ENCODE results near the gene PTDSS2.
"Not testable (repeated sequence)": the region's sequence is repeated elsewhere in the genome, so short reads cannot be mapped to it uniquely, and the experiment has no call there.

PTDSS2 gene

DNA sequence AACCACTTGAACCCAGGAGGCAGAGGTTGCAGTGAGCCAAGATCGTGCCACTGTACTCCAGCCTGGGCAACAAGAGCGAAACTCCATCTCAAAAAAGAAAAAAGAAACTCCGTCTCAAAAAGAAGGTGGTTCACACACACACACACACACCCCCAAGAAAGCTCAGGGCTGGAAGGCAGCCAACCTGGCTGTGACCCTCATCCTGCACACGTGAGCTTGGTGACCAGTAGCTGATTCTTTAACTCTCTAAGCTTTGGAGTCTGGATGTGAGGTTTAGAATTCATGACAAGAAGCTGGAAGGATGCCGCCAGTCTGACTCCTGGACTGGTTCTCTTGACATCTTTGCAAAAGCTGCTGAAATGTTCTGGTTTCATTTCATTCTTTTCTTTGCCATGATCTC lies 58.9 kb downstream of the PTDSS2 start:
- DNase-seq: no peak

DNA sequence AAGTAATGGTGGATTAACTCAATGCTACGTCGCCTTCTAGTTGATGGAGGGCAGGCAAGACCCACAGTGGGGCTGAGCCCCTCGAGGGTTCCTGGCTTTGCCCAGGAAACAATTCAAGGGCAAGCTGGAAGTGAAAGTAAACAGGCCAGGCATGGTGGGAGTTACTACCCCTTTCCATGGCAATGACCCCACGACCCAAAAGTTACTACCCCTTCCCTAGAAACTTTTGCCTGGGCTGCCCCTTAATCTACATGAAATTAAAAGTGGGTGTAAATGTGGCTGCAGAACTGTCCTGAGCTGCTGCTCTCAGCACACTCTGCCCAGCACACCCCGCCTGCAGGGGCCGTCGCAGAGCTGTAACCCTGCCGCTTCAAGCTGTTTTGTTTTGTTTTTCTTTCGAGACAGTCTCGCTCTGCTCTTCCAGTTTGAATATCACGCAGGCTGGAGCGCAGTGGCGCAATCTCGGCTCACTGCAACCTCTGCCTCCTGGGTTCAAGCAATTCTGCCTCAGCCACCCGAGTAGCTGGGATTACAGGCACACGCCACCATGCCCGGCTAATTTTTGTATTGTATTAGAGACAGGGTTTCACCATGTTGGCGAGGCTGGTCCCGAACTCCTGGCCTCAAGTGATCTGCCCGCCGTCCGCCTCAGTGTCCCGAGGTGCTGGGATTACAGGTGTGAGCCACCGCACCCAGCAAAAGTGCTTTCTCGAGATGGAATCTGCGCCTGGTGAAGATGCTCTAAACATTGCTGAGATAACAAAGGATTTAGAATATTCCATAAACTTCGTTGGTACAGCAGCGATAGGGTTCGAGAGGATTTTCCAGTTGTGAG lies 62.9 kb downstream of the PTDSS2 start:
- no peak for DNase-seq

DNA sequence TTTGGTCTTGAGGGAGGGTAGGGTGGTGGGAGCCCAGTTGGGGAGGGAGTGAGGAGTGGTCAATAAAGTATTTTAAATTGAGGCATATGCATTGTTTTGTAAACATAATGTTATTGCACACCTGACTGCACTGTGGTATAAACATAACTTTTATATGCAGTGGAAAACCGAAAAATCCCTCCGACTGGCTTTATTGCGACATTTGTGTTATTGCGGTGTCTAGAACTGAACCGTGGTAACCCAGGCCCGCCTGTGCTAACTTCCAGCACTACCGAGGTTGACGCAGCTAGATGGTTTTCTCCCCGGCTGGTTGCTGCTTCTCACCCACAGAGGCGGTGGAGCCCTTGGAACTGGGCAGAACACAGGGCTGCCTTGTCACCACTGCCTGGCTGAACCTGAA lies 64.5 kb downstream of the PTDSS2 start:
- DNase-seq: no peak

DNA sequence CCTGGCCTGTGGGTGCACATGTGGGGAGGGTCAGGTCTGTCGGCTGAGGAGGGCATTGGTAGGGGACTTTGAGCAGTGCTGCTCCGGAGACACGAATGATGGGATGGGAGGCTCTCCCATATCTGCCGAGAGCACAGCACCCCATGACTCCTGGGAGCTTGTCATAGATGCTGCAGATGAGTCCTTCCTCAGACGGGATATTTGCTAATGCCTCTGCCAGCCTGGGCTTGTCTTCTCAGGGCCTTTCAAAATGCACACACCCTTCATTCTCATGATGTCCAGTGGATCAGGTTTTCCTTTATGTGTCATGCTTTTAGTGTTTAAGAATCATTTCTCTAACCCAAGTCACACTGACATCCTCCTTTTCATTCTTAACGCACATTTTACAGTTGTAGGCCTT lies 65.1 kb downstream of the PTDSS2 start:
- no peak for DNase-seq

DNA sequence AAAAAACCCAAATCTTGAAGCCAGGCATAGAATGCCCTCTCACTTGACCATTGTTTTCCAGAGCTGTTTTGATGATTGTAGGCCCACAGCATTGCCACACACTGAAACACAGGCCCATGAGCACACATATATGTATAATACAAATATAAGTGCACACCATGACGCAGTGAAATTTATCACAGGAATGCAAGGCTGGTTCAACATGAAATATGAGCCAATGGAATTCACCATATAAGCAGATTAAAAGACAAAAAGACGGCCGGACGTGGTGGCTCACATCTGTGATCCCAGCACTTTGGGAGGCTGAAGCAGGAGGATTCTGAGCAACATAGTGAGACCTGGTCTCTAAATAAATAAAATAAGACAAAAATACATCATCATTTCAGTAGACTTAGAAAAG lies 66.3 kb downstream of the PTDSS2 start:
- DNase-seq: no peak

DNA sequence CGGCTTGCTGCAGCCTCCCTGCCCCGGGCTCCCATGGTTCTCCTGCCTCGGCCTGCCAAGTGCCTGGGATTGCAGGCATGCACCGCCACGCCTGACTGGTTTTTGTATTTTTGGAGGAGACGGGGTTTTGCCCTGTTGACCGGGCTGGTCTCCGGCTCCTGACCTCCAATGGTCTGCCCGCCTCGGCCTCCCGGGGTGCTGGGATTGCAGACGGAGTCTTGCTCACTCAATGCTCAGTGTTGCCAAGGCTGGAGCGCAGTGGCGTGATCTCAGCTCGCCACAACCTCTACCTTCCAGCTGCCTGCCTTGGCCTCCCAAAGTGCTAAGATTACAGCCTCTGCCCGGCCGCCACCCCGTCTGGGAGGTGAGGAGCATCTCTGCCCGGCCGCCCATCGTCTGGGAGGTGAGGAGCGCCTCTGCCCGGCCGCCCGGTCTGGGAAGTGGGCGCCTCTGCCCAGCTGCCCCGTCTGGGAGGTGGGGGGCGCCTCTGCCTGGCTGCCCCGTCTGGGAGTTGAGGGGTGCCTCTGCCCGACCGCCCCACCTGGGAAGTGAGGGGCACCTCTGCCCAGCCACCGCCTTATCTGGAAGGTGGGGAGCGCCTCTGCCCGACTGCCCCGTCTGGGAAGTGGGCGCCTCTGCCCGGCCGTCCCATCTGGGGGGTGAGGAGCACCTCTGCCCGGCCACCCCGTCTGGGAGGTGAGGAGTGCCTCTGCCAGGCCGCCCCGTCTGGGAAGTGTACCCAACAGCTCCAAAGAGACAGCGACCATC lies 67.0 kb downstream of the PTDSS2 start:
- not testable (repeated sequence) for DNase-seq

DNA sequence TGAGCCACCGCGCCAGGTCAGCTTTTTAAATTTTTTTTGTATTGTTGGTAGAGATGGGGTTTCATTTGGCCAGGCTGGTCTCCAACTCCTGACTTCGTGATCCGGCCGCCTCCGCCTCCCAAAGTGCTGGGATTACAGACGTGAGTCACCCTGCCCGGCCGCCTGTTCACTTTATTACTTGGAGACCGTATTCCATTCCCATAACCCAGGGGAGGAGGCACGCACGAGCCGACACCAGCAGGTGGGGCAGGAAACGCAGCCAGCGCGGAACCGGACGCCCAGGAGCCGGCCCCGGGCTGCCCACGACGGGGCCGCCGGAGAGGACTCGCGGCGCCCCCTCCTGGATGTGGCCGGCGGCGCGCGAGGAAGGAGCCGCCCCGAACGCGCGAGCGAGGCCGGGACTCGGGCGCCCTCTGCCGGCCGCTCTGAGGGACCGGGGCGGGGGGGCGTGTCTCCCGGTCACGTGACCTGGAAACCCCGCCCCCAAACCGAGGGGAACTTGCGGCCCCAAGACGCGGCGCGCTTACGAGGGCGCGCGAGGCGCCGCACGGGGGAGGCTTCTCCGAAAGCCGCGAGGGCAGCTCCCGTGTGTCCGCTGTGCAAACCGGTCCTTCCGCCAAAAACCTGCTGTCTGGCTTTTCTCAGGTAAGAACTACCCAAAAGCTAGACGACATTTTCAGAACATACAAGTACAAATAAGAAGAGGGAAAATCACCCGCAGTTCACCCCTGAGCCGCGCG lies 68.6 kb downstream of the PTDSS2 start:
- DNase-seq: no peak

DNA sequence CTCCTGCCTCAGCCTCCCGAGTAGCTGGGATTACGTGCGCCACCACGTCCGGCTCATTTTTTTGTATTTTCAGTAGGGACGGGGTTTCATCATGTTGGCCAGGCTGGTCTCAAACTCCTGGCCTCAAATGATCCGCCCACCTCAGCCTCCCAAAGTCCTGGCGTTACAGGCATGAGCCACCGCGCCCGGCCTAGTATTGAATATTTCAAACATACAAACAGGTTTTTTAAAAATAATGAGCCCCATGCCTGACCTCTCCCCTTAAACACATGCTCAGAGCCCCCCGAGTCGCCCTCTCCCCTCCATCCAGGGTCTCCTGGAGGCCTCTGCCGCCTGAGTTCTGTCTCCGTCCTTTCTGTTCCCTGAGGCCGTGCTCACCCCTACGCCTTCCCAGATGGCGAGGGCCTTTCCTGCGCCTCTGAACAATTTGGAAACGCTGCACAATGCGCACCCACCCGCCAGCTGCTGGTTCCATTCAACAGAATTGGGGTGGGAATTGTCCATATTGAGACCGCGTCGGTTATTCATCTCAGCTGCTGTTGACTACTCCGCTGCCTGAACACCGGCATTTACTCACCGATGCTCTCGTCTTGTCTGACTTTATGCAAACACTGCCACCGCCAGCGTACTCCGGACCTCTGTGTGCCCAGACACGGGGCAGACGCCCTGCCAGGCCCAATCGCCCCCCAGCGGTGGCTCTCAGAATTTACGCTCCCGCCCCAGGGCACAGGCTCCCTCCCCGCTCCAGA lies 70.5 kb downstream of the PTDSS2 start:
- no peak for DNase-seq

DNA sequence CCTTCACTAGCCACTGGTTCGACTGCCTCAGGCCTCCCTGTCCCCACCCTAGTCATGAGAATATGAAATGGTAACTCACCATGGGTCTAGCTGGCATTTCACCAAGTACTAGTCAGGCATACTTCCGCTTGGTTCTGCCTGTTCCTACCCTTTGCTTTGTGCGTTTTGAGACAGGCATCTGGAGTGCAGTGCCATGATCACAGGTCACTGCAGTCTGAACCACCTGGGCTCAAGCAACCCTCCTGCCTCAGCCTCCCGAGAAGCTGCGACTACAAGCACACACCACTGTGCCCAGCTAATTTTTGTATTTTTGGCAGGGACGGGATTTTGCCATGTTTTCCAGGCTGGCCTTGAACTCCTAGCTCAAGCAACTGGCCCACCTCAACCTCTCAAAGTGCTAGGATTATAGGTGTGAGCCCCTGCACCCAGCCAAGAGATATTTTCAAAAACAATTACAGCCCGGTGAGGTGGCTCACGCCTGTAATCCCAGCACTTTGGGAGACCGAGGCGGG lies 71.2 kb downstream of the PTDSS2 start:
- DNase-seq: no peak

DNA sequence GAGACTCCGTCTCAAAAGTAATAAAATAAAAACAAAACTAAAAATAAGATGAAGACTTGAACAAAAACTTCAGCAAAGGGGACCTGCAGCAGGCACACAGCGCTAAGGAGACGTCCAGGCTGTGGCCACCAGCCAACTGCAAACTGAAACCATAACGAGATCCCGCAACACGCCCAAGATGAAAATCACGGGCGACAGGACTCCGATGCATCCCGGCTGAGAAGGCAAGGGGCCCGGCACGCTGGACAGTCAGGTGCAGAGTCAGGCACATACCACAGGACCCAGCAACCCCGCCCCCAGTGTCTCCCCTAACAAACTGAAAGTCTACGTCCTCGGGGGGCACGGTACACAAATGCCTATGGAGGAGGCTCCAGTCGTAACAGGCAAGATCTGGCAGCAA lies 76.1 kb downstream of the PTDSS2 start:
- no peak for DNase-seq

DNA sequence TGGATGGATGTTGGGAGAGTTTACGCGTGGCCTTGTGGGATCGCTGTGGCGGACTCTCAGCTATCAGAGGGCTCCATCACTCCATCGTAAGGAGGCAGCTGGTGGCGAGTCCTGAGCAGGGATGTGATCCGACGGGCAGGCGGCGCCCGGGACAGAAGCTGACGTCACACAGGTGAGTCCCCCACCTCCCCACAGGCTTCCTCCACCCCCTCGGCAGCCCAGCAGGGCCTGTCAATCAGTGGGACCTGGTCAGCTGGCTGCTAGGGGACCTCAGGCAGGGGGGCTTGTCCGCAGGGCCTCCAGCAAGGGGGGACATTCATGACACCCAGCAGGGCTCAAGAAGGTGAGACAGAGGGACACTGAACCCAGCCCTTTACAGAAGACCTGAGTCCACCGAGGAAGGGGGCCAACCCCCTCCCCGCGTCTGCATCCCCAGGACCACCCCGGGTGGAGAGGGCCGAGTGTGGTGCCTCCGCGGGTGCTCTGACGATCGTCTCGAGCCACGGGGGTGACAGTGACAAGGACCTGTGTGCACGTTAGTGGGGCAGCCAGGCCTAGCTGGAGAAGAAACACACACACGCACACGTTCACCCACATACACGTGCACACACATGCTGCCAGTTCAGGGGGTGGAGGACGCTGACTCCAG lies 78.2 kb downstream of the PTDSS2 start:
- DNase-seq: no peak

DNA sequence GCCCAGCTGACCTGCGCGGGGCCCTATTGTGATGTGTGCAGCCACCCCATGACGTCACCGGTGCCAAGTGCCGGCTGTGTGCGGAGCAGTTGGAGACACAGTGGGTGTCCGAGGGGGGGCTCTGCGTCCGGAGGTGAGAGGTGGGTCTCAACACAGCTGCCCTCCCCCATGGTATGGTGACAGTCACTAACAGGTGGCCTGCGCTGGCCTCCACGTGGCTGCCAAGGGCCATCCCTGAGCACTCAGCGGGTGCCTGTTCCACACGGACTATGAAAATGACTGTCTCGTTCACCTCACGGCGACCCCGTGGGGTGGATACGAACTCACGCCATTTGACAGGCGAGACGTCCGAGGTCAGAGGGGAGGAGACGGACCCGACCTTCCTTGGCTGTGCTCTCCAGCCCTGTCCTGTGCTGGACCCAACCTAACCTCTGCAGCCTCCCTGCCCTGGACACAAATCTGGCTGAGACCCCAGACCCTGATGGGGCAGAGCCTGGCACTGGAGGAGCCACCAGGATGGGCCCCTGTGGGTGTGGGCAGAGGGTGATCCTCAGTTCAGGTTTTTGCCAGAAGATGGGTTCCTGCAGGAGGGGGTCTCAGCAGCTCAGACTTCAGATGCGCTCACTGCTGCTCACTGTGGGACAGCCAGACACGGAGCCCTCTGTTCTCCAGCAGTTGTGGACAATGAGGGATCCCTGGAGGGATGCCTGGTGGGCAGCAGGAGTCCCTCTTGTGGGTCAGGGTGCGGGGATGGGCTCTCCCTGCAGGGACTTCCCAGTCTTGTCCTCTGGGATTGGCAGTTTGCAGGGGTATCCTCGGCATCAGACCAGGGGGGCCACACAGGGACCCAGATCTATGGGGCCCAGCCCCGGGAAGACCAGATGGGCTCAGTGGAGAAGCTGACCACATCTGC lies 79.0 kb downstream of the PTDSS2 start:
- DNase-seq: no peak

DNA sequence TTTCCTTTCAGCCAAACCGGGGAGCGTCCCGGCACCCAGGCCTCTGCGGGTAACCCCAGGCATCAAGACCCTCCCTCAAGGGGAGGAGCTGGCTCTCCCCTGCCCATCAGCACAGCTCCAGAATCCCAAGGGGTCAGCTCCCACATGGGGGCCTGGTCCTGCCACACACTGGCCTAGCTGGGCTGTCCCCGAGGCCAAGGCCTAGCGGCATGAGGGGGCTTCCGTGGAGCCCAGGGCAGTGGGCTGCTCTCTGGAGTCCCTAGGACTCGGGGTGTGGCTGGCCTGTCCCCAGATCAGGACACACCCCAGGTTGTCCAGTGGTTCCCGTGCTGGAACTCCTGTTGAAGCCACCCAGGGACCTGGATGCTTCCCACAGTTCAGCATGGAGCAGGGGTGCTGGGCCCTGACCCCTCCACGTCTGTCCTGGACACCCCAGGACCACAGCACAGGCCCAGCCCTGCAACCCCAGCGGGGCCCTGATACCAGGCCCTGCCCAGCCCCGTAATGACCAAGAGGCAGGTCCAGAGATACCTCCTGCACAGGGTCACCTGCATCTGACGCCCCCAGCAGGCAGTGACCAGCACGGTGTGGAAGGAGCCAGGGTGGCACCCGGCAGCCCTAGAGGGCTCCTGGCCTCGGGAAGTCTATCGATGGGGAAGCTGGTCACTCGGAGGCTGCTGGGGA lies 79.8 kb downstream of the PTDSS2 start:
- no peak for DNase-seq

DNA sequence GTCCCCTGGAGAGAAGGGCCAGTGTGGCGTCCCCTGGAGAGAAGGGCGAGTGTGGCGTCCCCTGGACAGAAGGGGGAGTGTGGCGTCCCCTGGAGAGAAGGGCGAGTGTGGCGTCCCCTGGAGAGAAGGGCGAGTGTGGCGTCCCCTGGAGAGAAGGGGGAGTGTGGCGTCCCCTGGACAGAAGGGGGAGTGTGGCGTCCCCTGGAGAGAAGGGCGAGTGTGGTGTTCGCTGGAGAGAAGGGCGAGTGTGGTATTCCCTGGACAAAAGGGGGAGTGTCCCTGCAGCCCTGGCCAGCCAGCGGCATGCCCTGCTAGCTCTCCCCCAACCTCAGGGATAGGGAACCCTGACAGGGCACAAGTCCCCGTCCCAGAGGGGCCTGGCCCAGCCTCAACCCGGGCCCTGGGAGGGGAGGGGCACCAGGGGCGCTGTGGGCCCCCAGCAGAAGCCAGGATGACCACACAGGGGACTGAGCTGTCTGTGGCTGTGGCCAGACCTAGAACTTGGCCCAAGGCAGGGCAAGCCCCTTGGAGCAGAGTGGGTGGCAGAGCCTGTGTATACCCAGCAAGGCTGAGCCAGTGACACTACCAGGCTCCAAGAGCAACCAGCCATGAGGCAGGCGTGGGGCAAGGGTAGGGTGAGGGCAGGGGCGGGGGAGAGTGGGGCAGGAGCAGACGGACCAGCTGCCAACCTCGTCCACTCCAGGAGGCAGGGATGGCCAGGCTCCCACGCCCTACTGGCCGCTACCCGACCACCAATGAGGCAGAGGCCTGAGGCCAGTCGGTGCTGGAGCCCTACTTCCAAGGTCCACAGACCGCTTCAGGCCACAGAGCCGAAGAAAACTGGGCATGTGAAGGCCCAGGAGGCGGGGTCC lies 81.1 kb downstream of the PTDSS2 start:
- no peak for DNase-seq

DNA sequence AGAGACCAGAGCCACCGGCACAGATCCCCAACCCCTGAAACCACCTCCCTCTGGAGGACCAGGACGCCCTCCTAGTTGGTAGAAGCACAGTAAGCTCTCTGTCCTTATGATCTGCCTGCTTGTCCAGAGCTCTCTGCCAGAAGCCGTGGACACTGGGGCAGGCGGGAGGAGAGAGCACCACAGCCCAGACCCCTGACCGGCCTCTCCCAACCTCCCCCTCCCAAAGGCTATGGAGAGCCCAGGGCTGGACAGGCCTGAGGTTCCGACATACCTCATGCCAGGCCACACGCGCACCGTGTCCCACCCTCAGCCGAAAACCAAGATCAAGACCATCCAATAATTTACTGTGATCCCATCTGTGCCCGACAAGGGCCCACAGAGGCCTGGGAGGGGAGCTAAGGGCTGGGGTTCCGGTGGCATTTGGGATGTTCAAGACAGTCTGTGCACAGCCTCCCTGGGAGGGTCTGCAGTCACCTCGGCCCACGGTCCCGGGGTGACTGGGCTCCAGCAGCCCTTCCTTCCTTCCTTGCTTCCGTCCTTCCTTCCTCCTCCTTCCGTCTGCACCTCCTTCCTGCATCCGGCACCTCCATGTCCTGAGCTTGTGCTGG lies 81.9 kb downstream of the PTDSS2 start:
- no peak for DNase-seq

DNA sequence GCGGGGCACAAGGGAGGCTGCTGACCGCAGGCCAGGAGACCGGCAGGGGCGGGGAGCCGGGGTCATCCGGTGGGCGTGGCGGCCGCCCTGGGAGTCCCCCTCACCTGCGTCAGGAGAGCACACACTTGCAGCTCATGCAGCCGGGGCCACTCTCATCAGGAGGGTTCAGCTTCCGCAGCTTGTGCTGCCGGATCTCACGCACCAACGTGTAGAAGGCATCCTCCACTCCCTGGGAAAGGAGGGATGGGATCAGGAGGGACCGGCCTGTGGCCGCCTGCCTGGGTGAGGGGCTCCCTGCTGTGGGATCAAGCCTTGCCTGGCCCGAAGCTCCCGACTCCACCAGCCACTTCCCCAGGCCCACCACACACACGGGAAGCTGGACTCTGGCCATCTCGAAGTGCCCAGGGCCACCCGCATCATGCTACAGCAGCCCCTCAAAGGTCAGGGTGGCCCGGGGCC lies 82.5 kb downstream of the PTDSS2 start:
- no peak for DNase-seq

DNA sequence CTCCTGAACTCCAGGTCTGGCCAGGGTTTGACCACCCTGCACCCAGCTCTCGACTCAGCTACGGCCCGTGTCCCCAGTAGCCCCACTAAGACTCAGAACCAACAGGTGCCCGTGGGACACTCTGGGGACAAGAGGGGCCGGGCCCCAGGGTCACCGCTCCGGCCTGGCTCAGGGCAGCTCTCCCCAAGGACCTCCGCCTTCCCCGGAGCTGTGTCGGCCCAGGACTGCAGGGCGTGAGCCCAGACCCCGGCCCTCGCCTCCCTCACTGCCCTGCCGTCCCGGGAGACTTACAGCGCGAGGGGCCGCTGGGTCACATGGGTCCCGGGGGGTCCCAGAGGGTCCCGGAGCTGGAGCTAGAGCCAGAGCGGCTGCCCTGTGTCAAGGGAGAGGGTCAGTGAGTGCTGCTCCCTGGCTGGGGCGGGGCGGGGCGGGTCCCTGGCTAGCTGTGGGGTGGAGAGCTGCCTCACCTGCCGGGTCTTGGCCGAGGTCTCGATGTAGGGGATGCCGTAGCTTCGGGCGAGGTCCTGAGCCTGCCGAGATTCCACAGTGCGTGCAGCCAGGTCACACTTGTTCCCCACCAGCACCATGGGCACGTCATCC lies 83.0 kb downstream of the PTDSS2 start:
- no peak for DNase-seq

Measured in NCI-H1694 treated with DMSO at 0.1 percent for 48 hours (cell line).